Liver (tissue), 9 donors: ENCODE results near the gene DPP9. TPM values are rescaled to one million over a fixed set of nuclear protein-coding genes. Genes with fewer than 3 reads are reported as not detected.

Experiments
- DNase-seq: peaks from one replicate; pipeline ENCODE4 v3.0.0-alpha.2; 2017; ENCODE audit warnings: low spot score
- H3K27ac ChIP-seq, 2 donors: one replicate each; pipeline ENCODE4 v1.7.0; 2013; ENCODE audit warnings: inconsistent platforms in 2 of 2, low read length in 2 of 2, control low read depth in 1 of 2, low read depth in 1 of 2, mild to moderate bottlenecking in 1 of 2
- H3K27me3 ChIP-seq, 4 donors: one replicate each; pipeline versions ENCODE4 v1.6.1 to v1.7.0; 2013; ENCODE audit warnings: low read length in 3 of 4, inconsistent platforms in 1 of 4, mild to moderate bottlenecking in 1 of 4, moderate library complexity in 1 of 4; ENCODE audit not compliant: control insufficient read depth in 4 of 4, insufficient read depth in 4 of 4
- H3K36me3 ChIP-seq, 4 donors: one replicate each; pipeline versions ENCODE4 v1.6.1 to v1.7.0; 2013; ENCODE audit warnings: low read length in 3 of 4, mild to moderate bottlenecking in 3 of 4, low read depth in 1 of 4, moderate library complexity in 1 of 4; ENCODE audit not compliant: control insufficient read depth in 4 of 4, insufficient read depth in 3 of 4
- H3K4me1 ChIP-seq, 4 donors: one replicate each; pipeline versions ENCODE4 v1.6.1 to v1.7.0; 2013; ENCODE audit warnings: low read length in 3 of 4, mild to moderate bottlenecking in 3 of 4, moderate library complexity in 1 of 4; ENCODE audit not compliant: control insufficient read depth in 4 of 4, insufficient read depth in 4 of 4
- H3K4me3 ChIP-seq, 3 donors: one replicate each; pipeline versions ENCODE4 v1.6.1 to v1.7.0; 2013; ENCODE audit warnings: low read length in 3 of 3, control low read depth in 1 of 3, low read depth in 1 of 3, mild to moderate bottlenecking in 1 of 3
- H3K9ac ChIP-seq, 2 donors: one replicate each; pipeline ENCODE4 v1.7.0; 2013; ENCODE audit warnings: low read length in 2 of 2, mild to moderate bottlenecking in 2 of 2, moderate library complexity in 2 of 2, control low read depth in 1 of 2, low read depth in 1 of 2
- H3K9me3 ChIP-seq, 4 donors: one replicate each; pipeline versions ENCODE4 v1.6.1 to v1.7.0; 2013; ENCODE audit warnings: low read length in 3 of 4; ENCODE audit not compliant: control insufficient read depth in 4 of 4
- ATF3 ChIP-seq: IDR thresholded peaks from 2 replicates; pipeline ENCODE4 v1.6.1; 2016; ENCODE audit warnings: antibody characterized with exemption
- EGR1 ChIP-seq, 2 donors: IDR thresholded peaks; 2 replicates each; pipeline ENCODE4 v1.6.1; 2016 to 2018; ENCODE audit warnings: antibody characterized with exemption in 2 of 2, low read depth in 2 of 2
- FOXA1 ChIP-seq: IDR thresholded peaks from 2 replicates; pipeline ENCODE4 v1.6.1; 2016; ENCODE audit warnings: antibody characterized with exemption
- FOXA2 ChIP-seq: IDR thresholded peaks from 2 replicates; pipeline ENCODE4 v1.6.1; 2016; ENCODE audit warnings: antibody characterized with exemption
- GABPA ChIP-seq, 2 donors: IDR thresholded peaks in 1 of 2; conservative IDR thresholded peaks in 1 of 2; 2 replicates each; pipeline ENCODE4 v1.6.1; 2016; ENCODE audit warnings: antibody characterized with exemption in 2 of 2, mild to moderate bottlenecking in 1 of 2, moderate library complexity in 1 of 2
- HNF4A ChIP-seq, 2 donors: conservative IDR thresholded peaks; 2 replicates each; pipeline ENCODE4 v1.6.1; 2016; ENCODE audit warnings: antibody characterized with exemption in 2 of 2, mild to moderate bottlenecking in 2 of 2
- HNF4G ChIP-seq: IDR thresholded peaks from 2 replicates; pipeline ENCODE4 v1.6.1; 2016; ENCODE audit warnings: antibody characterized with exemption
- JUND ChIP-seq, 2 donors: IDR thresholded peaks; 2 replicates each; pipeline ENCODE4 v1.6.1; 2016; ENCODE audit warnings: antibody characterized with exemption in 2 of 2
- MAX ChIP-seq: IDR thresholded peaks from 2 replicates; pipeline ENCODE4 v1.6.1; 2016; ENCODE audit warnings: antibody characterized with exemption
- NR2F2 ChIP-seq: IDR thresholded peaks from 2 replicates; pipeline ENCODE4 v1.6.1; 2016; ENCODE audit warnings: antibody characterized with exemption
- RAD21 ChIP-seq, 2 donors: IDR thresholded peaks; 2 replicates each; pipeline ENCODE4 v1.6.1; 2016; ENCODE audit warnings: antibody characterized with exemption in 2 of 2, mild to moderate bottlenecking in 2 of 2
- REST ChIP-seq: IDR thresholded peaks from 2 replicates; pipeline ENCODE4 v1.6.1; 2016; ENCODE audit warnings: antibody characterized with exemption, mild to moderate bottlenecking
- RXRA ChIP-seq, 2 donors: IDR thresholded peaks; 2 replicates each; pipeline ENCODE4 v1.6.1; 2017 to 2018; ENCODE audit warnings: antibody characterized with exemption in 2 of 2, mild to moderate bottlenecking in 1 of 2
- SP1 ChIP-seq: IDR thresholded peaks from 2 replicates; pipeline ENCODE4 v1.6.1; 2018; ENCODE audit warnings: antibody characterized with exemption, mild to moderate bottlenecking
- TAF1 ChIP-seq: conservative IDR thresholded peaks from 2 replicates; pipeline ENCODE4 v1.6.1; 2016; ENCODE audit warnings: antibody characterized with exemption, mild to moderate bottlenecking
- YY1 ChIP-seq: IDR thresholded peaks from 2 replicates; pipeline ENCODE4 v1.6.1; 2016; ENCODE audit warnings: antibody characterized with exemption, mild to moderate bottlenecking
- WGBS: extraction: QIAGEN DNeasy Blood & Tissue Kit; methylation state at CpG from one replicate; pipeline ENCODE4 v1.1.7; 2013; 5-methylcytosine and 5-hydroxymethylcytosine counted together
- polyA plus RNA-seq, 2 donors: library from polyadenylated mRNA; stranded (reverse) in 1 of 2; unstranded in 1 of 2; fragments of 200-250 nt in 1 of 2; fragments of >200 nt in 1 of 2; fragmentation: Nextera tagmentation in 1 of 2; extraction: Ambion mirVana in 1 of 2; gene quantifications; one replicate each; pipeline versions ENCODE4 v1.2.1 to v1.2.3, GENCODE V29; 2013 to 2015
- total RNA-seq, 2 donors: library from RNA; depleted of rRNA; stranded (reverse); fragments of >200 nt; gene quantifications; one replicate each; pipeline ENCODE4 v1.2.3, GENCODE V29; 2014
- TF ChIP-seq, protein P1 (sequence below): IDR thresholded peaks from 2 replicates; pipeline ENCODE4 v1.6.1; 2016; ENCODE audit warnings: antibody characterized with exemption
- TF ChIP-seq, protein P2 (sequence below): fragments of 150-350 bp; IDR thresholded peaks from 2 replicates; pipeline ENCODE4 v1.5.1; 2017; ENCODE audit warnings: improper control_type of control experiment, low read depth, low read length; ENCODE audit not compliant: missing input control
- donor health status: healthy.
- donor health status: healthy.
- donor health status: healthy.
- donor health status: healthy.
- donor health status: healthy.

Gene DPP9
- total and polyA plus RNA-seq, 4 donors, result 20.5 to 74.5 (median 40.3) TPM

GRCh38 chr19:4717191-4717965, 6.3 kb downstream of the DPP9 start:
- Histone ChIP-seq H3K27ac (peak overlapping the region; percentile 25 to 51), H3K9ac (no peak overlapping the region), H3K9me3 (no peaks in the 10 kb centered on the region), H3K27me3 (no peaks in the 10 kb centered on the region), H3K4me1 (peaks cover 18 to 92% (median 80%) of the 10 kb centered on the region in 4 donors), H3K36me3 (peaks cover 14 to 28% (median 23%) of the 10 kb centered on the region in 4 donors), H3K4me3 (no peak overlapping the region)
- TF ChIP-seq EGR1 (IDR thresholded peaks at IDR 0.05; ENCODE audit: low read depth in 2 of 2) (no peak), RXRA (IDR thresholded peaks at IDR 0.05) (peak in 1 of 2 donors; percentile 8)
- WGBS, result 53% methylated on average over 23 of the region's 23 CpGs
- DNase-seq, result no peak

GRCh38 chr19:4715529-4716221, 8.0 kb downstream of the DPP9 start:
- WGBS, result 36% methylated on average over 28 of the region's 28 CpGs
- peak overlapping the region; percentile 79 to 93 for H3K27ac ChIP-seq
- peak; percentile 69 to 79 for TF ChIP-seq HNF4A (conservative IDR thresholded peaks at IDR 0.05)
- peak in 1 of 2 donors; percentile 58 for TF ChIP-seq JUND (IDR thresholded peaks at IDR 0.05)
- no peak for TF ChIP-seq TAF1
- peak; percentile 75 for TF ChIP-seq SP1
- TF ChIP-seq EGR1 (IDR thresholded peaks at IDR 0.05; ENCODE audit: low read depth in 2 of 2), result peak in 1 of 2 donors; percentile 43
- TF ChIP-seq RXRA (IDR thresholded peaks at IDR 0.05), result peak; percentile 88 to 90
- peak; percentile 78 for TF ChIP-seq REST
- peak; percentile 95 for TF ChIP-seq YY1
- TF ChIP-seq, protein P1, sequence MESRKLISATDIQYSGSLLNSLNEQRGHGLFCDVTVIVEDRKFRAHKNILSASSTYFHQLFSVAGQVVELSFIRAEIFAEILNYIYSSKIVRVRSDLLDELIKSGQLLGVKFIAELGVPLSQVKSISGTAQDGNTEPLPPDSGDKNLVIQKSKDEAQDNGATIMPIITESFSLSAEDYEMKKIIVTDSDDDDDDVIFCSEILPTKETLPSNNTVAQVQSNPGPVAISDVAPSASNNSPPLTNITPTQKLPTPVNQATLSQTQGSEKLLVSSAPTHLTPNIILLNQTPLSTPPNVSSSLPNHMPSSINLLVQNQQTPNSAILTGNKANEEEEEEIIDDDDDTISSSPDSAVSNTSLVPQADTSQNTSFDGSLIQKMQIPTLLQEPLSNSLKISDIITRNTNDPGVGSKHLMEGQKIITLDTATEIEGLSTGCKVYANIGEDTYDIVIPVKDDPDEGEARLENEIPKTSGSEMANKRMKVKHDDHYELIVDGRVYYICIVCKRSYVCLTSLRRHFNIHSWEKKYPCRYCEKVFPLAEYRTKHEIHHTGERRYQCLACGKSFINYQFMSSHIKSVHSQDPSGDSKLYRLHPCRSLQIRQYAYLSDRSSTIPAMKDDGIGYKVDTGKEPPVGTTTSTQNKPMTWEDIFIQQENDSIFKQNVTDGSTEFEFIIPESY, result peak; percentile 33
- TF ChIP-seq, protein P2, sequence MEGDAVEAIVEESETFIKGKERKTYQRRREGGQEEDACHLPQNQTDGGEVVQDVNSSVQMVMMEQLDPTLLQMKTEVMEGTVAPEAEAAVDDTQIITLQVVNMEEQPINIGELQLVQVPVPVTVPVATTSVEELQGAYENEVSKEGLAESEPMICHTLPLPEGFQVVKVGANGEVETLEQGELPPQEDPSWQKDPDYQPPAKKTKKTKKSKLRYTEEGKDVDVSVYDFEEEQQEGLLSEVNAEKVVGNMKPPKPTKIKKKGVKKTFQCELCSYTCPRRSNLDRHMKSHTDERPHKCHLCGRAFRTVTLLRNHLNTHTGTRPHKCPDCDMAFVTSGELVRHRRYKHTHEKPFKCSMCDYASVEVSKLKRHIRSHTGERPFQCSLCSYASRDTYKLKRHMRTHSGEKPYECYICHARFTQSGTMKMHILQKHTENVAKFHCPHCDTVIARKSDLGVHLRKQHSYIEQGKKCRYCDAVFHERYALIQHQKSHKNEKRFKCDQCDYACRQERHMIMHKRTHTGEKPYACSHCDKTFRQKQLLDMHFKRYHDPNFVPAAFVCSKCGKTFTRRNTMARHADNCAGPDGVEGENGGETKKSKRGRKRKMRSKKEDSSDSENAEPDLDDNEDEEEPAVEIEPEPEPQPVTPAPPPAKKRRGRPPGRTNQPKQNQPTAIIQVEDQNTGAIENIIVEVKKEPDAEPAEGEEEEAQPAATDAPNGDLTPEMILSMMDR, result no peak
- TF ChIP-seq ATF3, result no peak
- peak; percentile 53 for TF ChIP-seq FOXA1
- TF ChIP-seq MAX, result peak; percentile 76
- TF ChIP-seq NR2F2, result no peak
- peak in 1 of 2 donors; percentile 33 for TF ChIP-seq RAD21 (IDR thresholded peaks at IDR 0.05)
- TF ChIP-seq HNF4G, result no peak
- peak in 1 of 2 donors; percentile 18 for TF ChIP-seq GABPA (IDR thresholded peaks at IDR 0.05 in 1 of 2, conservative IDR thresholded peaks at IDR 0.05 in 1 of 2)
- peak; percentile 52 for TF ChIP-seq FOXA2
- no peaks in the 10 kb centered on the region for H3K27me3 ChIP-seq
- H3K9me3 ChIP-seq, result no peaks in the 10 kb centered on the region
- H3K9ac ChIP-seq, result peak overlapping the region in 1 of 2 donors; percentile 58
- DNase-seq, result peak; percentile 54
- H3K4me3 ChIP-seq, result peak overlapping the region in 1 of 3 donors; percentile 31
- peaks cover 20 to 31% (median 24%) of the 10 kb centered on the region in 4 donors for H3K36me3 ChIP-seq
- peaks cover 22 to 90% (median 75%) of the 10 kb centered on the region in 4 donors for H3K4me1 ChIP-seq
